Raji (cell line): ENCODE results near the gene CTXN3.

Experiments used
- POLR2A ChIP-seq: IDR thresholded peaks from 2 replicates; pipeline ENCODE4 v1.6.1; 2011; ENCODE audit warnings: low read depth, low read length, control low read depth; ENCODE audit not compliant: insufficient read depth

Gene CTXN3

DNA sequence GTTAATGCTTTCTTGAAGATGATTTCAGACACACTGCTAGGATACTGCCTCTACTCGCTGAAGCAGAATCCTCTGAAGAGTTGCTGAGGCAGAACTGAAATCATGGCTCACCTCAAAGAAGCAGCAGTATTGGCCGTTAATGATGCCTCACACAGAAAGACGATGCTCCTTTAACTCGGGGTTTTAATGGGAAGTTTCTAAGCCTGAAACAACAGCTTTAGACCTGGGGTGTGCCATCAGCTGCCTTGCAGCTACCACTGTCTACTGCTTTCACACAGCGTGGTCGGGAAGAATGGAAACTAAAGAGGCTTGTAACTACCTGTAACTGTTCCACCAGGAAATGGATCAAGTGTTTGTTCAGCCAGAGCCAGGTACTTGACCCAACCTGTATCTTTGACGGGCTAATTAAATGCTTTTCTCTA, at the start of gene CTXN3:
Gene CTXN3 (plus strand): TSS at position 65 of the 422 bp plus-strand sequence. CDS start 8,440 bp downstream, outside the sequence.
- TF ChIP-seq POLR2A = no peak

DNA sequence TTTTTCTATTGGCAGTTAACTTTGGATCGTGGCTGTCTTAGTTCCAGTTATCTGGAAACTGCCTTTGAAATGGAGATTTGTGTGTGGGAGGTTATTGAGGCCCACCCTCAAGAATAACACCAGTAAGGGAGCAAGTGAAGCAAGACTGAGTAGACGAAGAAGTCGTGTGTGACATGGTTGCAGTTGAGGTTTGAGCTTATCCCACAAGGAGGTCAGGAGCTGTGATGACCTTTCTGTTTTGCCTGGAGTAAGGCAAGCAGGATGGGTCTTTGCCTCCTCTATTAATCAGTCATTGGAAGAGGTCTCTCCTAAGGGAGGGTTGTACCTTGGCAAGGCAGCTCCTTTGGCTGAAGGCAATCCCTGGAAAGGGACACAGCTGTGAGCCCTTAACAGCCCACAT, 49.6 kb upstream of the CTXN3 start:
- no peak for TF ChIP-seq POLR2A

DNA sequence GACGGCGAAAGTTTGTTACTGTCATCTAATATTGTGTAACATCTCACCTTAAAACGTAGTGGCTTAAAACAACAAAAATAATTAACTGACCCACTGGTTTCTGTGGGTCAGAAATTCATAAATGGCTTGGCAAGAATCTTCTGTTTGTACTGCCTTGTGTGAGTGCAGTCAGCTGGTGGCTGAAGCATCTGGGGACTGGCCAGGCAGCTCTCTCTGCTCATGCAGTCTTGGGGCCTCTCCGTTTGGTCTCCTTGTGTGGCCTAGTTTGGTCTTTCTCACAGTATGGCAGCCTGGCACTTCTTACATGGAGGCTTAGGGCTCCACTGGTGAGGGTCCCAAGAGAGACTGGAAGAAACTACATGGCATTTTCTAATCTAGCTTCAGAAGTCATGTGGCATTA, 49.0 kb upstream of the CTXN3 start:
- TF ChIP-seq POLR2A = no peak

DNA sequence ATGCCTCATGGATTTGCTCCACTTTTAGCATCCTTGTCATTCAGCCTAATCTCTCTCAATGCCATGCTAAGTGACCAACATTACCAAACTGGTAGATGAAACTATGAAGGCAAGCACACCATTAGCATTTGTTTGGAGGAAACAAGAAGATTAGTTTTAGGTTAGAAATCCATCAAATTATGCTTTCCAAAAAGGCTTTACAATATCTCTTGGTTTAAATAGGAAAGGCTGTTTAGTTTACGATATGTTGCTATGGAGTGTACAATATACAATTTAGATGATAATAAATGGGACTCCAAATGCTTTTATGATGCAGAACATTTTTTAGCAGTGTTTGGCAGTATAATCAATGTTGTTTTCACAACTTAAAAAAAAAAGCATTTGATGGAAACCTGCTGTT, 47.8 kb upstream of the CTXN3 start:
- TF ChIP-seq POLR2A = no peak

DNA sequence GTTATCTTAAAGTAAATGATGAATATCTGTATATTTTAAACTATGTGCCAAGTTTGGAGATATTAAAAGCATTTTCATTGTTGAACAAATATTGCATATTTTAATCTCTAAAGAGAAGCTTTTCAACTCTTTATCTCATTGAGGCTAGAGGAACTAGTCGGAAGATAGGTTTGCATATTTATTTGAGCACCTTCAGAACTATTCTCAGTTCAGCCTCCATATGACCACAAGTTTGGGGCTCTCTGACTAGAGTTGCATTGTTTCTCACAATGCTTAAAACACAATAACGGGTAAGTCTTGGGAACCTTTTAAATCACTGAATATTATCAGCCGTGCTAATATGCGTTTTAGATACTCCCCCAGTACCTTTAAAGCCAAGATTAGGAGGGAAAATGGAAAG, 47.3 kb upstream of the CTXN3 start:
- no peak for TF ChIP-seq POLR2A

DNA sequence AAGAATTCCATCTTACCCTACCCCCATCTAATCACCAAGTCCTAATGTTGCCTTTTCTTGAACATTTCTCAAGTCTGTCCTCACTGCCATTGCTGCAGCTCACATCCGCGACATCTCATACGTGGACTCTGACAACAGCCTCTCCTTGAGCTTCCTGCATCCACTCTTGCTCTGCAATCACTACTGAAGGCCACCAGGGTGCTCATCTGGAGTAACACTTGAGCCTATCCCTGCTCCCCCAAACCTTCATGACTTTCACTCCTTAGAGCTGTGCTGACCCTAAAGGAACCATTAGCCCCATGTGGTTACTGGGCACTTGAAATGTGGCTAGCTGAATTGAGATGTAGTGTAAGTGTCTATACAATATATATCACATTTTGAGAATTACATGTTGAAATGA, 46.4 kb upstream of the CTXN3 start:
- no peak for TF ChIP-seq POLR2A

DNA sequence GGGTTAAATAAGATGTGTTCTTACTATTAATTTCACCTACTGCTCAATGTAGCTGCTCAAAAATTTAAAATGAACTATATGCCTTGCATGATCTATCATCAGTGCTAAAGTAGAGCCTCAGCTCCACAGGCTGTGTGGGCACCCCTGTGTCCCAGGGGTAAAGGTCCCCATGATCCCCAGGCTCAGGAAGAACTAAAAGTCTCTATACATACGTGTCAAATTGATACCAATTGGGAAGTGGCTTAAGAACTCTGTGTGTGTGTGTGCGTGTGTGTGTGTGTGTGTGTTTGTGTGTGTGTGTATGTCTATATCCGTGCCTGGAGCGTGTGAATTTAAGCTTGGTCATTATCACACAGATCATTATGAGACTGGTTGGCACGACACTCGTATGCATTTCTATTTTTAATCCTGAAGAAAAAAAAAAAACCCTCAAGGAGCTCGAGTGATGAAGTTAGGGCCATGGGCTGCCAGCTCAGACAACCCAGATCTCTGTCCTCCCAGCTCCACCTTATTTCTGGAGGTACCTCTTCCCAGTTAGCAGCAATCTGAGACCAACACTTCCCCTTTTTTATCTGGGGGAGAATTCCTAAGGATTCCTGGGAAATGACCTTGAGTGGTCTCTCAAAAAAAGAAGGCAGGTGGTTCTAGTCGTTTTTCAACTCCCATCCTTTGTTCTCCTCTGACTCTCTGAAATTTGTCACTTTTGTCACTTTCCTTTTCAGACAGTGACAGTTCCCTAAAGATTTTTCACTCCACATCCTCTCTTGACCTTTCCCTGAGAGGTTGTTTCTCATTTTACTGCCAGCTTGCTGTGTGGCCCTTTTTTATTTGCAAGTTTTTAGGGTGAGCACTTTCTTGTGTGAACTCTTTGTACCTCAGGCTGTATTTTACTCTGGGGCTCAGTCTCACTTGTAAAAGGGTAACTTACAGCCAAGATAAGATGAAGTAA, 45.7 kb upstream of the CTXN3 start:
- no peak for TF ChIP-seq POLR2A

DNA sequence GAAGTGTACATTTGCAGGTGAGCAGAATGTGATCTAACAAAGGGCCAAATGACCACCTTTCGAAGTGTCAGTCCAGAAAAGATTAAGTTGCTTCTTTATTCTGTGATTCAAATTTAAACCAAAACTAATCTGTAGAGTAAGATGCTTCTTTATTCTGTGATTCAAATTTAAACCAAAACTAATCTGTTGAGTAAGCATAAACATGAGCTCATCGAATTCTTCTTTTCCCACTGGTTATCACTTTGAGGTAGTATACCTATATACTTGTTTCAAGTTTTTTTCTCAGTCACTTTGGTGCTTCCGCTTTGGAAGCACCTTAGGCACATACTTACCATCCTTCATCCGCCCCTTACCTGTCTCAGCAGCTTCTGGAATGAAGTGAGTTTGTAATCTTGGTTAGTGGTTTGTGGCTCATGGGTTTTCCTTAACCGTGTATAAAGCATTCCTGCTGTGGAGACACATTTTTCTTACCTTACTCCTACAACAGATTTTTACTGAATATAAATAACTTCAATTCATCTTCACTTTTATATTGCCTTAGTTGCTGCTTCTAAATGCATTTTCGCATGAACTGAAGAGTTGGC, 40.7 kb upstream of the CTXN3 start:
- TF ChIP-seq POLR2A = no peak

DNA sequence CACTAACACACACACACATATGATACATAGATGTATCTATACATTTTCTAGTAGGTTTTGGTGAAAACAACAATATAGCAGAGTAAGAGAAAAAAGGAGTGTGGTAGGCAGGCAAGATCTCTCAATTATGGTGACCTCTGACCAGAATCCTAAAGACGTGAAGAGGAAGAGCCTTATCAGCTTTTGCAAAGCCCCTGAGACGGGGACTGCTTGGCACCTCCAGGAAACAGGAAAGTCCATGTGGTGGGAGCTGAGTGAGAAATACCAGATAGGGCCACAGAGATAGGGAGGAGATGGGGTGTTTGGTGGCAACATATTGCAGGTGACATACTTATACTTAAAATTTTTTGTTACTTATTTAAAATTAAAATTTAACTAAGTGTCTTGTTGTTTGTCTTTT, 39.9 kb upstream of the CTXN3 start:
- no peak for TF ChIP-seq POLR2A

DNA sequence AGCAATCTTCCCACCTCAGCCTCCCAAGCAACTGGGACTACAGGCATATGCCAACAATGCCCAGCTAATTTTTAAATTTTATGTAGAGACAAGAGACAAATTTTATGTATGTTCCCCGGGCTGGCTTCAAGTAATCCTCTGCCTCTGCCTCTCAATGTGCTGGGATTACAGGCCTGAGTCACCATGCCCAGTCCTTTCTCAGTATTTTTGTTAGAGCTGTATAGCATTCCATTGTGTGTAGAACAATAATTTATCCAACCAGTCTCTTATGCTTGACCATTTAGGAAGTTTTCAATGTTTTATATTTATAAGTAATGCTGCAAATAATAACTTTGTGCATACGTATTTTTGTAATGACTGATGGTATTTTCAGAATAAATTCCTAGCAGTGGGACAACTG, 38.9 kb upstream of the CTXN3 start:
- TF ChIP-seq POLR2A = no peak

DNA sequence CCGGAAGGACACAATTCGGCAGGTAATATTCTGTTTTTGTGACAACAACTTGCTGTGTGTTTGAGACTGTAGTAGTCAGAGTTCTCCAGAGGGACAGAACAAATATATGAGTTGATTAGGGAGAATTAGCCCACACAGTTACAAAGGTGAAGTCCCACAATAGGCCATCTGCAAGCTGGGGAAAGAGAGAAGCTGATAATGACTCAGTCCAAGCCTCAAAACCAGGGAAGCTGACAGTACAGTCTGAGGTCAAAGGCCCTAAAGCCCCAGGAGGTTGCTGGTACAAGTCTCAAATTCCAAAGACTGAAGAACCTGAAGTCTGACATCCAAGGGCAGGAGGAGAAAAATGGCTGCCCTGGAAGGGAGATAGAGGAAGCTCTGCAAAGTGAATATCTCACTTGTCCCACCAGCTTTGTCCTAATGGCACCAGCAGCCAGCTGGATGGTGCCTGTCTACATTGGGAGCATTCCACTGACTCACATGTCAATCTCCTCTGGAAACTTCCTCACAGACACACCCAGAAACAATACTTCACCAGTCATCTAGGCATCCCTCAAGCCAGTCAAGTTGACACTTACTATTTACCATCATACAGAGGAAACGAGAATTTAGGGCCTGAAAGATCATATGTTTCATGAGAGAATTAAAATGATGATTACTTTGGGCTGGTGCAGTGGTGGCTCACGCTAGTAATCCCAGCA, 36.3 kb upstream of the CTXN3 start:
- no peak for TF ChIP-seq POLR2A

DNA sequence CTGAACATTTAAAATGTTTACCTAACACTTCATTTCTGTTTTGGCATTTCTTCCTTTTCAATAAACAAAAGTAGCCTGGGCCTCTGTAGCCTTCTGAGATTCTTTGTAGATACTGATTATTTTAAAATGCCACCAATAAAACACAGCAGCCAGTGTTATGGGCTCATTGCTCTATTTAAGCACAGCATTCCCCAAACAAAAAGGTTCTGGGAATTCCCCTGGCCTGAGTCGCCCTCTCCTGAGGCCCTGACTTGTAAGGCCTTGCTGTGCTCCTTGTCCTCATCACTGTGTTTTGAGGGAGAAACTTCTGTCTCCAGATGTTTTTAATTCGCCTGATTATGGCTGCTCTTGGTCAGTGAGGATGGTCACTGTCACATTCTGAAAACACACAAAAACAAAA, 33.0 kb upstream of the CTXN3 start:
- TF ChIP-seq POLR2A = no peak

DNA sequence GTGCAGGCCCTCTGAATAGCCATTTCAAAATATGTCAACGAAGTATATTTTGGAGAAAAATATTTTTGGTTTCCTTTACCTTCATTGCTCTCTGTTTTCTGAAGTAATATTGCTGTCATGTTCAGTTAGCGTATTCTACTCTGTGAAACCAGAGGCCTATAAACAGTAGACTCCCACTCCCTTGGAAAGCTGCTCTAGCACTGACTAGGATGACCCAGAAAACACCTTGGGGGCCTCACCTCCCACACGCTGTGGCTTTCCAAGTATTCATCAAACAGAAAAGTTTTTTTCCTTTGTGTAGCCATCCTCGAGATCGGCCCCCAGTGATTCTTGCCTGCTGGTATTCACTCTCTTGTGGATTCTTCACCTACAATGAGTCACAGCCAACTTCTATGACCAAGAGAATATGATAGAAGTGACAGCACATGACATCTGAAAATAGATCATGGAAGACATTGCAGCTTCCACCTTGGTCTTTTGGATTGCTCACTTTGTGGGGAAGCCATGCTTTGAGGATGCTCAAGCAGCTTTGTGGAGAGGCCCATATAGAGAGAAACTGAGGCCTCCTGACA, 28.9 kb upstream of the CTXN3 start:
- TF ChIP-seq POLR2A = no peak

DNA sequence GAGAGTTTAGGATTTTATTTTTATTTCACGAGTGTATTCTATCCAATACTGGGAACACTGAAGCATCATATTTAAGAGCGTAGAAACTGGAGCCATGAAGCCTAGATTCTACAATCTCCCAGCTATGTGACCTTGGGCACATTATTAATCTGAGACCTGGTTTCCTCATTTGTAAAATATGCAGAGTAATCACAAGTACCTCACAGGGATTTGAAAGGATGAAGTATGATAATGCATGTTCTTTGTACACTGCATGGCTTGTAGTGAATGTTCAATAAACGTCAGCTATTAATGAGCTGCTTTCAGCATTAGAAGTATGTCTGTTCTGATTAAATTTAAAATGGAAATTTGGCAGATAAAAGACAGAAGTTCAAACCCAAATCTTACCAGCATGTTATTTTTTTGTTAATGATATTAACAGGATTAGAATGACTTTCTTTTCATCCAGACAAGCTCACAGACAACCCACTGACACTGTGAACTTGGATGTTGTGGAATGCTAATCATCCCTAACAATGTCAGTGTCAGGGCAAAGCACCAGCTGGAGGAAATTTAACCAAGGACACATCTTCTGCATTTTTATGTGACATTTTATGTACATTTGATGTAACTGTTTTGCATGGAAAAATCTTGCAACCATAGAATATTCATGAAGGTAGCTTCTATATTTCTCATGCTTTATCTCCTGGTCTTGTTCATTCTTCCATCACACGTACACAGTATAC, 27.1 kb upstream of the CTXN3 start:
- TF ChIP-seq POLR2A = no peak

DNA sequence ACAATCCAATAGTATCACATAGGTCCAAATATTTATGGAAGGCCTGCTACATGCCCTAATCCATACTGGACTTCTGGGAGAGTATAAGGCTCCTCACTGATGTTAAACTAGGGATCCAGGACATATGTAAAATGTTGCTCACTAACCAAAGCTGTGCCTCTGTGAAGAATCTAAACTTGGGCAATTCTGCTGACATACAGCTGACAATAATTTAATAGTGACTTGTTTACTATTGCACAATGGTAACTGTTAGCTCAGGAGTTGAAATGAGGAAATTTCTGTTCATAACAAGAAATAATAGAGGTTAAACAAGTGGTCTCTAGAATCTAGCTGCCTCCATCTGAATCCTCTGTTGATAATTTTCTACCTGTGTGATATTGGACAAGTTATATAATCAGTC, 14.9 kb upstream of the CTXN3 start:
- no peak for TF ChIP-seq POLR2A
